DMS53 (cell line): ENCODE results near the gene TAAR1.
"Not testable (repeated sequence)": the region's sequence is repeated elsewhere in the genome, so short reads cannot be mapped to it uniquely, and the experiment has no call there.

Experiments used
- DNase-seq: peaks from one replicate; lab custom pipeline; 2025; lab: John Stamatoyannopoulos, UW

Gene TAAR1

GRCh38 chr6:132659082-132659481 is at the start of gene TAAR1:
TSS of gene TAAR1 (minus strand) at chr6:132659182. CDS start at chr6:132646003, 13,179 bp downstream.
- no peak for DNase-seq

GRCh38 chr6:132708771-132709170 is 49.8 kb upstream of the TAAR1 start:
- no peak for DNase-seq

- DNase-seq: no peak
These were observed 49.0 kb upstream of the TAAR1 start for GRCh38 chr6:132708002-132708401.

GRCh38 chr6:132706756-132707155 is 47.8 kb upstream of the TAAR1 start:
- DNase-seq: not testable (repeated sequence)

GRCh38 chr6:132703936-132704335 is 45.0 kb upstream of the TAAR1 start:
- no peak for DNase-seq

- DNase-seq: no peak
These were observed 39.6 kb upstream of the TAAR1 start for GRCh38 chr6:132698608-132699007.

GRCh38 chr6:132695773-132696172 is 36.8 kb upstream of the TAAR1 start:
- DNase-seq: no peak

GRCh38 chr6:132693478-132693877 is 34.5 kb upstream of the TAAR1 start:
- DNase-seq: no peak

- no peak for DNase-seq
These were observed 31.7 kb upstream of the TAAR1 start for GRCh38 chr6:132690678-132691077.

- peak; percentile 51 for DNase-seq
These were observed 28.3 kb upstream of the TAAR1 start for GRCh38 chr6:132687306-132687705.

- no peak for DNase-seq
These were observed 27.5 kb upstream of the TAAR1 start for GRCh38 chr6:132686531-132686930.

GRCh38 chr6:132685009-132685408 is 26.0 kb upstream of the TAAR1 start:
- no peak for DNase-seq

- DNase-seq: no peak
These were observed 25.3 kb upstream of the TAAR1 start for GRCh38 chr6:132684272-132684671.

- DNase-seq: no peak
These were observed 24.6 kb upstream of the TAAR1 start for GRCh38 chr6:132683543-132683942.

GRCh38 chr6:132679094-132679493 is 20.1 kb upstream of the TAAR1 start:
- not testable (repeated sequence) for DNase-seq

GRCh38 chr6:132675749-132676148 is 16.8 kb upstream of the TAAR1 start:
- DNase-seq: no peak

- DNase-seq: no peak
These were observed 16.0 kb upstream of the TAAR1 start for GRCh38 chr6:132675002-132675401.

GRCh38 chr6:132673376-132674094 is 14.6 kb upstream of the TAAR1 start:
- DNase-seq: peak; percentile 34

- DNase-seq: no peak
These were observed 12.3 kb upstream of the TAAR1 start for GRCh38 chr6:132671295-132671694.

- peak; percentile 75 for DNase-seq
These were observed 10.8 kb upstream of the TAAR1 start for GRCh38 chr6:132669690-132670291.

GRCh38 chr6:132666118-132666517 is 7.1 kb upstream of the TAAR1 start:
- no peak for DNase-seq

- DNase-seq: no peak
These were observed 5.5 kb upstream of the TAAR1 start for GRCh38 chr6:132664309-132665034.

- no peak for DNase-seq
These were observed 4.7 kb upstream of the TAAR1 start for GRCh38 chr6:132663661-132664060.
